Measurements from ENCODE around the gene SLC25A20.

SLC25A20 gene, protein sequence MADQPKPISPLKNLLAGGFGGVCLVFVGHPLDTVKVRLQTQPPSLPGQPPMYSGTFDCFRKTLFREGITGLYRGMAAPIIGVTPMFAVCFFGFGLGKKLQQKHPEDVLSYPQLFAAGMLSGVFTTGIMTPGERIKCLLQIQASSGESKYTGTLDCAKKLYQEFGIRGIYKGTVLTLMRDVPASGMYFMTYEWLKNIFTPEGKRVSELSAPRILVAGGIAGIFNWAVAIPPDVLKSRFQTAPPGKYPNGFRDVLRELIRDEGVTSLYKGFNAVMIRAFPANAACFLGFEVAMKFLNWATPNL

DNA sequence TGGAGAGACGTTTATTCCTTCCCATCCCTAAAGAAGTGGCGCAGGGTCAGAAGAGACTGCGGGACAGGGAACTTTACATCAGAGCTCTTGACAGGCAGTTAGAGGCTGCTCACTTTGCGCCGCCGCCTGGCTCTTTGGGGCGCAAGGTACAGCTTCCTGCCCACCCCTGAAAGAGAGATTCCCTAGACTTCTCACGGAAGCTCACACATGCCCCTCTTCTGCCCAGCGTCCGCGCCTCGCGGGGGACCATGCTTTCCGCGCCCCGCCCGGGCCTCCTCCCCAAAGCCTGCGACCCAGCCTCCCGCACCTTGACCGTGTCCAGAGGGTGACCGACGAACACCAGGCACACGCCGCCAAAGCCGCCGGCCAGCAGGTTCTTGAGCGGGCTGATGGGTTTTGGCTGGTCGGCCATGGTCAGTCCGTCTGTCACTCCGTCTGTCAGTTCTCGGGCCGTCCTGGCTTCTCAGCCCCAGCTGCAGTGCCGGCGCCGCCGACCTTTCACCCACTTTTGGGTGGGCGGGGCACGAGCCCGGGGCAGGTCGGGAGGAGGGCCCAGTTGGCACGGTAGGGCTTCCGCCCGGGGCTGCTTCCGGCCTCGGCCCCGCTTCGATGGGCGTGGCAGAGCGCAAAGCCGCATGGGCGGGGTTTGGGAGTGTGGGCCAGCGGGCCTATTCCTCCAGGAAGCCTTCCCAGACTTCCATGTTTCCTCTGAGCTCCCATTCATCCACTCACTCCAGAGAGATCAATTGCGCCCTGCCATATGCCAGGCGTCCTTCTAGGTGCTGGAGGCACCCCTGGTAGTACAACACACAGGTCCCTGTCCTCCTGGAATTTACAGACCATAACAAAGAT is at the start of gene SLC25A20:
Gene SLC25A20, minus strand, starts transcription at position 500 of the 852 bp plus-strand sequence. Its CDS starts 88 bp downstream, at position 412.
- TF ChIP-seq MAX (IDR thresholded peaks at IDR 0.05), result peak; percentile 60
- no peak for TF ChIP-seq REST (IDR thresholded peaks at IDR 0.05; ENCODE audit: low read depth)
- TF ChIP-seq RAD21 (IDR thresholded peaks at IDR 0.05; ENCODE audit: low read depth), result no peak
- peak; percentile 44 for TF ChIP-seq NFIC (IDR thresholded peaks at IDR 0.05)
- TF ChIP-seq TAF1 (IDR thresholded peaks at IDR 0.05; ENCODE audit: low read depth), result no peak
- TF ChIP-seq CEBPB (IDR thresholded peaks at IDR 0.05), result no peak
- 0 out of 2 replicates have a peak, but pooled peaks have one; percentile 13 for TF ChIP-seq YY1 (IDR thresholded peaks at IDR 0.05; ENCODE audit: low read depth)
- TF ChIP-seq EGR1 (IDR thresholded peaks at IDR 0.05), result no peak
- TF ChIP-seq ZBTB7A (IDR thresholded peaks at IDR 0.05; ENCODE audit: low read depth), result no peak
- peak; percentile 42; the same call in 1 of the 2 replicates for TF ChIP-seq TCF12 (IDR thresholded peaks at IDR 0.05; ENCODE audit: low read depth)
- no peak for TF ChIP-seq FOXM1 (IDR thresholded peaks at IDR 0.05; ENCODE audit: borderline replicate concordance, low read depth)
- TF ChIP-seq TEAD4 (IDR thresholded peaks at IDR 0.05), result no peak
- TF ChIP-seq, protein P1, sequence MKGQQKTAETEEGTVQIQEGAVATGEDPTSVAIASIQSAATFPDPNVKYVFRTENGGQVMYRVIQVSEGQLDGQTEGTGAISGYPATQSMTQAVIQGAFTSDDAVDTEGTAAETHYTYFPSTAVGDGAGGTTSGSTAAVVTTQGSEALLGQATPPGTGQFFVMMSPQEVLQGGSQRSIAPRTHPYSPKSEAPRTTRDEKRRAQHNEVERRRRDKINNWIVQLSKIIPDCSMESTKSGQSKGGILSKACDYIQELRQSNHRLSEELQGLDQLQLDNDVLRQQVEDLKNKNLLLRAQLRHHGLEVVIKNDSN (IDR thresholded peaks at IDR 0.05), result 0 out of 2 replicates have a peak, but pooled peaks have one; percentile 16
- TF ChIP-seq EP300 (IDR thresholded peaks at IDR 0.05; ENCODE audit: borderline replicate concordance), result no peak
- no peak for TF ChIP-seq CREB1 (IDR thresholded peaks at IDR 0.05; ENCODE audit: low read depth)

DNA sequence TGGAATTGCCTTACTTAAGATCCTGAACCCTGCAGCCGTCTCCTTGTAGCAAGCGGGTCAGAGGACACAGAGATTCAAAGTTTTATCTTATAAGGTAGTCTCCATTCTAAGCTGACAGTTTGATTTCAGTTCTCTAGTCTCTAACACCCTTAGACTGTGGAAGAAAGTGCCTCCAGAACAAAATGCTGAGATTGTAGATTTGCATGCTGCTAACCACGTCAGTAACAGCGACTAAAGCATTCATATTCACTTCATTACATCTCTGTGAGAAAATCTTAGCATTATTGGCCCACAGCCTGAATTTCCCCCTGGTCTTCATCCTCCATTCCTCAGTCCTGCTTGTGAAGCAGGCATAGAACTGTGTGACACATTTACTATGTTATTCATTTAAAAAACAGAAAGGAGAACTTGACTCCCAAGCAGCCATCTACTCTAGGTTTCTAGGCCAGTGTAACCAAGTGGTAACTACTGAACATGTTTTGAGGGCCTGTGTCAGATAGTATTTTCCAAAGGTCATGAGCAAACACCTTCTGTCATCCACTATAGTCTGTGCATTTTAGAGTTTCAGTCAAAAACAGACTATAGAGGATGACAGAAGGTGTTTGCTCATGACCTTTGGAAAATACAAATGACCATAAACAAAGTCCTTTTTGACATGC is 47.3 kb upstream of the SLC25A20 start:
- no peak for TF ChIP-seq MAX (IDR thresholded peaks at IDR 0.05)
- TF ChIP-seq EGR1 (IDR thresholded peaks at IDR 0.05), result no peak
- no peak for TF ChIP-seq NFIC (IDR thresholded peaks at IDR 0.05)
- no peak for TF ChIP-seq REST (IDR thresholded peaks at IDR 0.05; ENCODE audit: low read depth)
- no peak for TF ChIP-seq FOXM1 (IDR thresholded peaks at IDR 0.05; ENCODE audit: borderline replicate concordance, low read depth)
- TF ChIP-seq TAF1 (IDR thresholded peaks at IDR 0.05; ENCODE audit: low read depth), result no peak
- no peak for TF ChIP-seq ZBTB7A (IDR thresholded peaks at IDR 0.05; ENCODE audit: low read depth)

DNA sequence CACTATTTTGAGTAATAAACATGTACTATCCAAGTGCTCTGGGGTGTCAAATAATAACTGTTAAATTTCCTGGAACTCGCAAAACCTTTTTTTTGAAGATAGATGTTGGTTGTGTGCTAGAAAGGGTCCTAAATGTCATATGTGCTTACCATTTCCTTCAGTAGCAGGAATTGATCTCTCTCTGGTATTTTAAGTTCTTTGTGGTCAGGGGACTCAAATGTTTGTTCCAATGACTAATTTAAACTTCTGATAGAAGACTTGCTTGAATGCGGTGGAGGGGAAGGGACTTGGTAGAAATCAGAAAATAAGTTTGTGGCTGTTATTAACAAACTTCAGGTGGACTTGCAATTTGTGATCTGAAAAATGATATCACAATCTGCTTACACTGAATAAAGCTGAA is 46.8 kb upstream of the SLC25A20 start:
- no peak for TF ChIP-seq TCF12 (IDR thresholded peaks at IDR 0.05; ENCODE audit: low read depth)
- no peak for TF ChIP-seq CREB1 (IDR thresholded peaks at IDR 0.05; ENCODE audit: low read depth)
- TF ChIP-seq YY1 (IDR thresholded peaks at IDR 0.05; ENCODE audit: low read depth), result no peak
- no peak for TF ChIP-seq NFIC (IDR thresholded peaks at IDR 0.05)
- TF ChIP-seq FOXM1 (IDR thresholded peaks at IDR 0.05; ENCODE audit: borderline replicate concordance, low read depth), result no peak
- TF ChIP-seq REST (IDR thresholded peaks at IDR 0.05; ENCODE audit: low read depth), result no peak
- no peak for TF ChIP-seq CEBPB (IDR thresholded peaks at IDR 0.05)
- no peak for TF ChIP-seq EP300 (IDR thresholded peaks at IDR 0.05; ENCODE audit: borderline replicate concordance)
- TF ChIP-seq RAD21 (IDR thresholded peaks at IDR 0.05; ENCODE audit: low read depth), result no peak
- TF ChIP-seq EGR1 (IDR thresholded peaks at IDR 0.05), result no peak
- TF ChIP-seq ZBTB7A (IDR thresholded peaks at IDR 0.05; ENCODE audit: low read depth), result no peak

DNA sequence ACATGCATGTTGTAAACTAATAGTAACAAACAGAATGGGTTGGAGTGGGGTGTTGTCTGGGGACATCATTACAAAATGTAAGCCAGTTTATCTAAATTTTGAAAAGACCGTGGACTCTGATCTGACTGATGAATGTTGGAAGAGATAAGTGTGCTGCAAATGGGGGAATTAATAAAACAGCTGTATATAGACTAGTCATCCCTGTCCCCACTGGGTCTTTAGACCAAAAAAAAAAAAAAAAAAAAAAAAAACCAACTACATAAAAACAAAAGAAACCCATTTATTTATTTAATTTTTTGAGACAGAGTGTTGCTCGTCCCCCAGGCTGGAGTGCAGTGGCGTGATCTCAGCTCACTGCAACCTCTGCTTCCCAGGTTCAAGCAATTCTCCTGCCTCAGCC is 40.0 kb upstream of the SLC25A20 start:
- TF ChIP-seq NFIC (IDR thresholded peaks at IDR 0.05), result no peak
- TF ChIP-seq YY1 (IDR thresholded peaks at IDR 0.05; ENCODE audit: low read depth), result no peak
- TF ChIP-seq EP300 (IDR thresholded peaks at IDR 0.05; ENCODE audit: borderline replicate concordance), result no peak
- no peak for TF ChIP-seq CREB1 (IDR thresholded peaks at IDR 0.05; ENCODE audit: low read depth)
- no peak for TF ChIP-seq MAX (IDR thresholded peaks at IDR 0.05)

Measured in Ishikawa (cell line).